GM18861 (cell line): ENCODE measurements around the gene TBXAS1.

ENCODE experiments used
- ATAC-seq: cut with Tn5 transposase; IDR thresholded peaks from one replicate; pipeline ENCODE4 v1.9.1; 2021; ENCODE audit not compliant: unreplicated experiment

Gene TBXAS1

GRCh38 chr7:140061607-140061930 lies 232.5 kb downstream of the TBXAS1 start:
- no peak for ATAC-seq

DNA sequence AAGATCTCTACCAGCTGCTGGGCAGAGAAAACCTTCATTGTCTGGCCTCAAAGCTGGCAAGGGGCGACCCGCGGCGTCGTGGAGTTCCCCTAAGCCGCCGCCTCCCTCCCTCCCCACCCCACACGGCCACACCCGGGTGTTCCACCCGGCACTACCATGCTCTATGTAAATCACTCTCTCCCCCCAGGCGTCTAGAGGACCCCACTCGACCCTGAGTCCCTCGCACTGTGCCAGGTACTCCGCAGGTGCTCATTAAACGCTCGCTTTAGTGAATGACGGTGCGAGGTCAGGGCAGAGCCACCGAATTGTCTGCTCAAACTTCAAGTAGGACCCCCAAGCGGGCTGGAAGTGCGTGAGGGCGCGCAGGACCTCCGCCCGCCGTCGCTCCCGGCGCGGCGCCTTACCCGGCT lies 233.1 kb downstream of the TBXAS1 start:
- ATAC-seq: peak; percentile 15

GRCh38 chr7:140062528-140063299 lies 233.7 kb downstream of the TBXAS1 start, which contains the start of gene PARP12:
PARP12 (minus strand) TSS chr7:140062951; CDS start chr7:140062847, 104 bp downstream.
- peak; percentile 85 for ATAC-seq

DNA sequence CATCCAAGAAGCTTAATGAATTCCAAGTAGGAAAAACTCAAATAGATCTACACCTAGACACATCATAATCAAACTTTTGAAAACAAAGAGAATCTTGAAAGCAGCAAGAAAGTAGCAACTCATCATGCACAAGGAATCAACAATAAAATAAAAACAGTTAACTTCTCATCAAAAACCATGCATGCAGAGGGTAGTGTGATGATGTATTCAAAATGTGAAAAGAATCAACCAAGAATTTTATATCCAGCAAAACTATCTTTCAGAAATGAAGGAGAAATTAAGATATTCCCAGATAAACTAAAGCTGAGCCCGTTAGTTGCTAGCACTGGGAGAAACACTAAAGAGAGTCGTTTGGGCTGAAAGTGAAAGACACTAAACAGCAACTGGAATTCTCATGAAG lies 238.0 kb downstream of the TBXAS1 start:
- no peak for ATAC-seq

GRCh38 chr7:140068033-140068432 lies 239.0 kb downstream of the TBXAS1 start:
- no peak for ATAC-seq

GRCh38 chr7:140069298-140069949 lies 240.4 kb downstream of the TBXAS1 start:
- no peak for ATAC-seq
